HepG2 (cell line): ENCODE data around the gene ADAMTS17.

Experiments used
- JUND ChIP-seq: sonication (generic); formaldehyde crosslinking; IDR thresholded peaks from 2 replicates; pipeline ENCODE4 v1.8.0; 2022; ENCODE audit warnings: mild to moderate bottlenecking, missing genetic modification reagents
- KAT8 ChIP-seq: IDR thresholded peaks from 2 replicates; pipeline ENCODE4 v1.6.1; 2016; ENCODE audit warnings: missing genetic modification reagents, missing compliant biosample characterization
- NR1H2 ChIP-seq: sonication (generic); formaldehyde crosslinking; IDR thresholded peaks from 2 replicates; pipeline ENCODE4 v1.8.1; 2022; ENCODE audit warnings: low read depth, missing genetic modification reagents, borderline replicate concordance
- POLR2A ChIP-seq, 2 experiments: IDR thresholded peaks; 2 replicates each; pipeline ENCODE4 v1.6.1; 2011; ENCODE audit warnings: low read depth in 2 of 2, low read length in 2 of 2, mild to moderate bottlenecking in 1 of 2, moderate library complexity in 1 of 2; ENCODE audit not compliant: insufficient read depth in 1 of 2
- SRSF9 ChIP-seq: fragments of 200-400 bp; formaldehyde crosslinking; IDR thresholded peaks from 2 replicates; pipeline ENCODE4 v1.6.1; 2018; ENCODE audit warnings: borderline replicate concordance, mild to moderate bottlenecking, low read depth, low read length; ENCODE audit not compliant: insufficient read depth, poor library complexity, severe bottlenecking
- ZNF121 ChIP-seq: sonication (generic); formaldehyde crosslinking; IDR thresholded peaks from 2 replicates; pipeline ENCODE4 v1.5.0; 2020; ENCODE audit warnings: mild to moderate bottlenecking, missing genetic modification reagents
- ZNF616 ChIP-seq: sonication (generic); formaldehyde crosslinking; IDR thresholded peaks from 2 replicates; pipeline ENCODE4 v1.5.0; 2020; ENCODE audit warnings: low read depth, mild to moderate bottlenecking, missing genetic modification reagents
- ZSCAN31 ChIP-seq: sonication (generic); formaldehyde crosslinking; IDR thresholded peaks from 2 replicates; pipeline ENCODE4 v1.5.0; 2020; ENCODE audit warnings: low read depth, mild to moderate bottlenecking, missing genetic modification reagents
- TF ChIP-seq, protein P1 (sequence below): sonication (generic); formaldehyde crosslinking; IDR thresholded peaks from 2 replicates; pipeline ENCODE4 v1.5.0; 2020; ENCODE audit warnings: mild to moderate bottlenecking, missing genetic modification reagents, moderate library complexity
- TF ChIP-seq, protein P2 (sequence below): sonication (generic); formaldehyde crosslinking; IDR thresholded peaks from 2 replicates; pipeline ENCODE4 v1.5.1; 2020; ENCODE audit warnings: mild to moderate bottlenecking, missing genetic modification reagents, moderate library complexity
- TF ChIP-seq, protein P3 (sequence below): fragments of 450-650 bp; IDR thresholded peaks from 2 replicates; pipeline ENCODE4 v1.6.1; 2017; ENCODE audit warnings: mild to moderate bottlenecking

DNA sequence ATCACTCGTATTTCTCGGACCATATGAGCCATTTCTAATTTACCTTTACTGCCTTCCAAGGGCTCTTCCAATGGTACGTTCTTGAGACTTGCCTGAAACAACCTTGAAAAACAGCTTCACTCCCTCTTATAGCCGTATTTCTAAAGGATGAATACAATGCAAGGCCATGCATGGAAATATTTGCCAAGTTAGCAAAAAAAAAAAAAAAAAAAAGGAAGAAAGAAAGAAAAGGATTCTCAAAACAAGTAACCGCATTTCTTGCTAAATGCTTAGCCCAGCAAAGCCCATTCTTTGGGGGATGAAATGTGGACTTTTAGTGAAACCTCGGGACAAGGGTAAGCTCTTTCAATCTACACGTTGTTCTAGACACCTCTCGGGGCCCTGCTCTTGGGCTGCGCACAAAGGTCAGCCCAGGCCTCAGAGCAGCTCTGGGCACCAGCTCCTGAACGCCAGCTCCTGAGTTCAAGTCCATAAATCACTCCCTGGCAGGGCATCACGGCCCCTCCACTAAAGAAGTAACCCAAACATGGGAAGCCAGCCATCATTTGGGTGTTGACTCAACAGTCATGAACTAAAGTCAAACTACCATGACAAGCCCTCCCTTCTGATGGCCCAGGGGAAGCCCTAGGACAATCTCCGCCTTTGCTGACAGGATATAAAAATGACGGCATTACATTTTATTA lies 132.7 kb downstream of the ADAMTS17 start:
- TF ChIP-seq ZNF121 (CRISPR knock-in tag), result no peak
- TF ChIP-seq POLR2A (IDR thresholded peaks at IDR 0.05; ENCODE audit: insufficient read depth in 1 of 2, low read depth in 2 of 2, low read length in 2 of 2), result no peak
- TF ChIP-seq NR1H2 (CRISPR knock-in tag), result no peak
- TF ChIP-seq JUND, result no peak
- TF ChIP-seq, protein P1, sequence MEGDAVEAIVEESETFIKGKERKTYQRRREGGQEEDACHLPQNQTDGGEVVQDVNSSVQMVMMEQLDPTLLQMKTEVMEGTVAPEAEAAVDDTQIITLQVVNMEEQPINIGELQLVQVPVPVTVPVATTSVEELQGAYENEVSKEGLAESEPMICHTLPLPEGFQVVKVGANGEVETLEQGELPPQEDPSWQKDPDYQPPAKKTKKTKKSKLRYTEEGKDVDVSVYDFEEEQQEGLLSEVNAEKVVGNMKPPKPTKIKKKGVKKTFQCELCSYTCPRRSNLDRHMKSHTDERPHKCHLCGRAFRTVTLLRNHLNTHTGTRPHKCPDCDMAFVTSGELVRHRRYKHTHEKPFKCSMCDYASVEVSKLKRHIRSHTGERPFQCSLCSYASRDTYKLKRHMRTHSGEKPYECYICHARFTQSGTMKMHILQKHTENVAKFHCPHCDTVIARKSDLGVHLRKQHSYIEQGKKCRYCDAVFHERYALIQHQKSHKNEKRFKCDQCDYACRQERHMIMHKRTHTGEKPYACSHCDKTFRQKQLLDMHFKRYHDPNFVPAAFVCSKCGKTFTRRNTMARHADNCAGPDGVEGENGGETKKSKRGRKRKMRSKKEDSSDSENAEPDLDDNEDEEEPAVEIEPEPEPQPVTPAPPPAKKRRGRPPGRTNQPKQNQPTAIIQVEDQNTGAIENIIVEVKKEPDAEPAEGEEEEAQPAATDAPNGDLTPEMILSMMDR, result no peak
- TF ChIP-seq, protein P2, sequence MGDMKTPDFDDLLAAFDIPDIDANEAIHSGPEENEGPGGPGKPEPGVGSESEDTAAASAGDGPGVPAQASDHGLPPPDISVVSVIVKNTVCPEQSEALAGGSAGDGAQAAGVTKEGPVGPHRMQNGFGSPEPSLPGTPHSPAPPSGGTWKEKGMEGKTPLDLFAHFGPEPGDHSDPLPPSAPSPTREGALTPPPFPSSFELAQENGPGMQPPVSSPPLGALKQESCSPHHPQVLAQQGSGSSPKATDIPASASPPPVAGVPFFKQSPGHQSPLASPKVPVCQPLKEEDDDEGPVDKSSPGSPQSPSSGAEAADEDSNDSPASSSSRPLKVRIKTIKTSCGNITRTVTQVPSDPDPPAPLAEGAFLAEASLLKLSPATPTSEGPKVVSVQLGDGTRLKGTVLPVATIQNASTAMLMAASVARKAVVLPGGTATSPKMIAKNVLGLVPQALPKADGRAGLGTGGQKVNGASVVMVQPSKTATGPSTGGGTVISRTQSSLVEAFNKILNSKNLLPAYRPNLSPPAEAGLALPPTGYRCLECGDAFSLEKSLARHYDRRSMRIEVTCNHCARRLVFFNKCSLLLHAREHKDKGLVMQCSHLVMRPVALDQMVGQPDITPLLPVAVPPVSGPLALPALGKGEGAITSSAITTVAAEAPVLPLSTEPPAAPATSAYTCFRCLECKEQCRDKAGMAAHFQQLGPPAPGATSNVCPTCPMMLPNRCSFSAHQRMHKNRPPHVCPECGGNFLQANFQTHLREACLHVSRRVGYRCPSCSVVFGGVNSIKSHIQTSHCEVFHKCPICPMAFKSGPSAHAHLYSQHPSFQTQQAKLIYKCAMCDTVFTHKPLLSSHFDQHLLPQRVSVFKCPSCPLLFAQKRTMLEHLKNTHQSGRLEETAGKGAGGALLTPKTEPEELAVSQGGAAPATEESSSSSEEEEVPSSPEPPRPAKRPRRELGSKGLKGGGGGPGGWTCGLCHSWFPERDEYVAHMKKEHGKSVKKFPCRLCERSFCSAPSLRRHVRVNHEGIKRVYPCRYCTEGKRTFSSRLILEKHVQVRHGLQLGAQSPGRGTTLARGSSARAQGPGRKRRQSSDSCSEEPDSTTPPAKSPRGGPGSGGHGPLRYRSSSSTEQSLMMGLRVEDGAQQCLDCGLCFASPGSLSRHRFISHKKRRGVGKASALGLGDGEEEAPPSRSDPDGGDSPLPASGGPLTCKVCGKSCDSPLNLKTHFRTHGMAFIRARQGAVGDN, result no peak
- TF ChIP-seq KAT8, result no peak
- no peak for TF ChIP-seq SRSF9
- no peak for TF ChIP-seq ZNF616
- TF ChIP-seq, protein P3, sequence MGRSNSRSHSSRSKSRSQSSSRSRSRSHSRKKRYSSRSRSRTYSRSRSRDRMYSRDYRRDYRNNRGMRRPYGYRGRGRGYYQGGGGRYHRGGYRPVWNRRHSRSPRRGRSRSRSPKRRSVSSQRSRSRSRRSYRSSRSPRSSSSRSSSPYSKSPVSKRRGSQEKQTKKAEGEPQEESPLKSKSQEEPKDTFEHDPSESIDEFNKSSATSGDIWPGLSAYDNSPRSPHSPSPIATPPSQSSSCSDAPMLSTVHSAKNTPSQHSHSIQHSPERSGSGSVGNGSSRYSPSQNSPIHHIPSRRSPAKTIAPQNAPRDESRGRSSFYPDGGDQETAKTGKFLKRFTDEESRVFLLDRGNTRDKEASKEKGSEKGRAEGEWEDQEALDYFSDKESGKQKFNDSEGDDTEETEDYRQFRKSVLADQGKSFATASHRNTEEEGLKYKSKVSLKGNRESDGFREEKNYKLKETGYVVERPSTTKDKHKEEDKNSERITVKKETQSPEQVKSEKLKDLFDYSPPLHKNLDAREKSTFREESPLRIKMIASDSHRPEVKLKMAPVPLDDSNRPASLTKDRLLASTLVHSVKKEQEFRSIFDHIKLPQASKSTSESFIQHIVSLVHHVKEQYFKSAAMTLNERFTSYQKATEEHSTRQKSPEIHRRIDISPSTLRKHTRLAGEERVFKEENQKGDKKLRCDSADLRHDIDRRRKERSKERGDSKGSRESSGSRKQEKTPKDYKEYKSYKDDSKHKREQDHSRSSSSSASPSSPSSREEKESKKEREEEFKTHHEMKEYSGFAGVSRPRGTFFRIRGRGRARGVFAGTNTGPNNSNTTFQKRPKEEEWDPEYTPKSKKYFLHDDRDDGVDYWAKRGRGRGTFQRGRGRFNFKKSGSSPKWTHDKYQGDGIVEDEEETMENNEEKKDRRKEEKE, result no peak
- TF ChIP-seq ZSCAN31 (CRISPR knock-in tag), result no peak
